Chondrocyte (in vitro differentiated cells): Measurements from ENCODE around the gene MTHFD1L. TPM values are rescaled to one million over a fixed set of nuclear protein-coding genes. Genes with fewer than 3 reads are reported as not detected.

Experiments
- DNase-seq: peaks from one replicate; pipeline ENCODE4 v3.0.0; 2021; ENCODE audit warnings: mixed read lengths, low spot score
- H3K27ac Mint-ChIP-seq: one replicate; pipeline ENCODE4 v1.8.0; 2021; ENCODE audit warnings: mild to moderate bottlenecking, moderate library complexity, mixed read lengths; ENCODE audit not compliant: unreplicated experiment
- H3K27me3 Mint-ChIP-seq: 2 replicates; pipeline ENCODE4 v1.8.0; 2021; ENCODE audit warnings: low read depth, mixed read lengths
- H3K36me3 Mint-ChIP-seq: 2 replicates; pipeline ENCODE4 v1.8.0; 2021; ENCODE audit warnings: low read depth, mixed read lengths
- H3K4me1 Mint-ChIP-seq: 2 replicates; pipeline ENCODE4 v1.8.0; 2021; ENCODE audit warnings: low read depth, mild to moderate bottlenecking, mixed read lengths
- H3K4me3 Mint-ChIP-seq: one replicate; pipeline ENCODE4 v1.8.0; 2021; ENCODE audit warnings: mild to moderate bottlenecking, moderate library complexity, mixed read lengths; ENCODE audit not compliant: unreplicated experiment
- H3K9me3 Mint-ChIP-seq: 2 replicates; pipeline ENCODE4 v1.8.0; 2021; ENCODE audit warnings: low read depth, mixed read lengths
- total RNA-seq: library from RNA; stranded (reverse); gene quantifications from 3 replicates; pipeline ENCODE4 v1.2.1, GENCODE V29; 2021
- TF ChIP-seq, protein P1 (sequence below): fragments of 200-600 bp; sonication (generic); IDR thresholded peaks from 2 replicates; pipeline ENCODE4 v1.5.0; 2021; ENCODE audit warnings: antibody characterized with exemption, mild to moderate bottlenecking, moderate library complexity

Gene MTHFD1L
- total RNA-seq, 1 donor from 2014 or later = 93.7 TPM

DNA sequence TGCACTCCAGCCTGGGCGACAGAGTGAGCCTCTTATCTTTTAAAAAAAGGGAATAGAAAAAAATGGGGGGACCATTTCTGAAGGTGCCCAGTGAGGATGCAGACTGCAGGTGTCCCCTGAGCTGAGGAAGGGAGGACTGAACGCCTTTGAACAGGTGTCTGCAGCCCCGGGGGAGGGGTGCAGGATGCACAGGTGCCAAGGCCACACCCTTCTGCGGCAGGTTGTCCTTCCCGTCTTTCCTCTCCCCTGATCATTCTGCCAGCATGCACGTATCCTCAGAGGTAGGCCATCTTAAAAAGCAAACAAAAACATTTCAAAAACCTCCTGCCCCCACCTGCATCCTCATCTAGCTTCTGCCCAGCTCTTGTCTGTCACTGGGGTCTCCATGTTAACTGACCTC lies 101.3 kb downstream of the MTHFD1L start:
- peaks cover 6% of the 10 kb centered on the region for H3K4me1 Mint-ChIP-seq
- H3K36me3 Mint-ChIP-seq = peaks cover 34% of the 10 kb centered on the region
- no peak overlapping the region for H3K27ac Mint-ChIP-seq
- H3K4me3 Mint-ChIP-seq = no peak overlapping the region
- no peak for DNase-seq
- no peaks in the 10 kb centered on the region for H3K9me3 Mint-ChIP-seq
- H3K27me3 Mint-ChIP-seq = no peaks in the 10 kb centered on the region
- TF ChIP-seq, protein P1, sequence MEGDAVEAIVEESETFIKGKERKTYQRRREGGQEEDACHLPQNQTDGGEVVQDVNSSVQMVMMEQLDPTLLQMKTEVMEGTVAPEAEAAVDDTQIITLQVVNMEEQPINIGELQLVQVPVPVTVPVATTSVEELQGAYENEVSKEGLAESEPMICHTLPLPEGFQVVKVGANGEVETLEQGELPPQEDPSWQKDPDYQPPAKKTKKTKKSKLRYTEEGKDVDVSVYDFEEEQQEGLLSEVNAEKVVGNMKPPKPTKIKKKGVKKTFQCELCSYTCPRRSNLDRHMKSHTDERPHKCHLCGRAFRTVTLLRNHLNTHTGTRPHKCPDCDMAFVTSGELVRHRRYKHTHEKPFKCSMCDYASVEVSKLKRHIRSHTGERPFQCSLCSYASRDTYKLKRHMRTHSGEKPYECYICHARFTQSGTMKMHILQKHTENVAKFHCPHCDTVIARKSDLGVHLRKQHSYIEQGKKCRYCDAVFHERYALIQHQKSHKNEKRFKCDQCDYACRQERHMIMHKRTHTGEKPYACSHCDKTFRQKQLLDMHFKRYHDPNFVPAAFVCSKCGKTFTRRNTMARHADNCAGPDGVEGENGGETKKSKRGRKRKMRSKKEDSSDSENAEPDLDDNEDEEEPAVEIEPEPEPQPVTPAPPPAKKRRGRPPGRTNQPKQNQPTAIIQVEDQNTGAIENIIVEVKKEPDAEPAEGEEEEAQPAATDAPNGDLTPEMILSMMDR = no peak

DNA sequence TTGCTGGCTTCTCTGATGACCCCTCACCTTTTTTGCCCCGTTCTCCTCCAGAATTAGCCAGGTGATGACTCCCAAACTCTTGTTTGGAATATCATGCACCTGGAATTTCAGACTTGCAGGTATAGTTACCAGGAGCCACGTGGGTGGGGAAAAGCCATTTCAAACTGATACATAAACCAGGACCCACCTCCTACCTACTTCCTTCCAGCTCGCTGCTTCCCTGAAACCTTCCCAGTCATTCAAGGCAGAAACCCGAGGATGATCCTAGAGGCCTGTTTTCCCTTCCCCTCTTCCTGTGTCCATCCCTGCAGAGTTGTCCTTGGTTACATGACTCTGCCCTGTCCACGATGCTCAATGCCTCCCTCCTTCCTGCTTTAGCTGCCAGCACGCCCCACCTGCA lies 101.9 kb downstream of the MTHFD1L start:
- Mint-ChIP-seq H3K9me3 (no peaks in the 10 kb centered on the region), H3K27ac (peak overlapping the region; percentile 69), H3K36me3 (peaks cover 34% of the 10 kb centered on the region), H3K4me1 (peaks cover 6% of the 10 kb centered on the region), H3K27me3 (no peaks in the 10 kb centered on the region), H3K4me3 (no peak overlapping the region)
- DNase-seq = no peak
- TF ChIP-seq, protein P1 = no peak

DNA sequence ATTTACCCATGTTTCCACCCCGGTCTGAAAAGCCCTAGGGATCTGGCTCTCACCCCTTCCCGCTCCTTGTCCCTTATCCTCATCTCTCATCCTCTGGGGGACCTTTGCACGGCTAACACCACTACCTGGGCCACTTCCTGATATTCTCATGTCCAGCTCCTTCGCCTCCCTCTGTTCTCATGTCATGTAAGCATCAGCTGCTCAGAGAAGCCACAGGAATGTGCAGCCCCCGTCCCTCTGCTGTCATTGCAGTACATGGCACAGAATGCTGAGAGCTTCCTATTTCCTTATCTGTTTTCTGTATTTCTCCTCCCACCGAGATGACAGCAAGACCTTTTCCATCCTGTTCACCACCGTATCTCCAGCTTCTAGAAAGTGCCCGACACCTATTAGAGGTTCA lies 102.4 kb downstream of the MTHFD1L start:
- Mint-ChIP-seq H3K27ac (peak overlapping the region; percentile 69), H3K36me3 (peaks cover 36% of the 10 kb centered on the region), H3K4me3 (no peak overlapping the region), H3K4me1 (peaks cover 6% of the 10 kb centered on the region), H3K9me3 (no peaks in the 10 kb centered on the region), H3K27me3 (no peaks in the 10 kb centered on the region)
- no peak for DNase-seq
- TF ChIP-seq, protein P1 = no peak

DNA sequence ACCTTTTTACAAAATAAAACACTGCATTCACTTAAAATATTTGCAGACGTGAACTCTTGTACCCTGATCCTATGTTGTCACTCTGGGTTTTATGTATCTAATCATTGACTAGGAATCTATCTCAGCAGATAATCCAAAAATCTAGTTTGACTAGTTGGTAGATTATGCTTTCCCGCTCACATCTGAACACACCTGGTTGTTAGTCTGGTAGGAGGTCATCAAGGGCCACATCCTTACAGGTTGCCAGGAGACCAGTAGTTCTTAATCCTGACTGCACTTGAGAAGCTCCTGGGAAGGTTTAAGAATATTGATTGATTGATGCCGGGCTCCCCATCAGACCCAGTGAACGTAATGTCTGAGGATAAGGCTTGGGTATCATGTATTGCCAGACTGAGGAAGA lies 104.4 kb downstream of the MTHFD1L start:
- Mint-ChIP-seq H3K4me1 (peaks cover 6% of the 10 kb centered on the region), H3K27me3 (no peaks in the 10 kb centered on the region), H3K9me3 (peaks cover 3% of the 10 kb centered on the region), H3K27ac (no peak overlapping the region), H3K4me3 (no peak overlapping the region), H3K36me3 (peaks cover 42% of the 10 kb centered on the region)
- no peak for DNase-seq
- TF ChIP-seq, protein P1 = no peak

DNA sequence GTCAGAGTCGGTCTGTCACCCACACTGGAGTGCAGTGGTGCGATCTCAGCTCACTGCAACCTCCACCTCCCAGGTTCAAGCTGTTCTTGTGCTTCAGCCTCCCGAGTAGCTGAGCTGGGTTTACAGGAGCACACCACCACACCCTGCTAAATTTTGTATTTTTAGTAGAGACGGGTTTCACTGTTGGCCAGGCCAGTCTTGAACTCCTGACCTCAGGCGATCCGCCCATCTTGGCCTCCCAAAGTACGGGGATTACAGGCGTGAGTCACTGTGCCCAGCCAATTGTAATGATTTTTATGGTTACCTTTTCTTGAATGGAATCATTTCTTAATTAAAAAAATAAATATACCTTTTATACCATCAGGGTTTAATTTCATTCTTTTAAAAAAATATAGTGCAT lies 105.7 kb downstream of the MTHFD1L start:
- no peak for DNase-seq
- H3K36me3 Mint-ChIP-seq = peaks cover 39% of the 10 kb centered on the region

More for the DNA sequence above, 105.7 kb downstream of the MTHFD1L start:
- no peaks in the 10 kb centered on the region for H3K27me3 Mint-ChIP-seq
- H3K27ac Mint-ChIP-seq = no peak overlapping the region
- TF ChIP-seq, protein P1 = no peak
- peaks cover 6% of the 10 kb centered on the region for H3K4me1 Mint-ChIP-seq
- H3K4me3 Mint-ChIP-seq = no peak overlapping the region
- H3K9me3 Mint-ChIP-seq = peaks cover 3% of the 10 kb centered on the region
